22Rv1 (cell line): ENCODE results near the gene INSYN2B.

Experiments used
- ZFX ChIP-seq: fragments of 450-650 bp; IDR thresholded peaks from 2 replicates; pipeline ENCODE4 v1.6.1; 2017; ENCODE audit warnings: antibody characterized with exemption, borderline replicate concordance
- TF ChIP-seq, protein P1 (sequence below): fragments of 450-650 bp; IDR thresholded peaks from 2 replicates; pipeline ENCODE4 v1.5.1; 2017; ENCODE audit warnings: mild to moderate bottlenecking

- TF ChIP-seq, protein P1, sequence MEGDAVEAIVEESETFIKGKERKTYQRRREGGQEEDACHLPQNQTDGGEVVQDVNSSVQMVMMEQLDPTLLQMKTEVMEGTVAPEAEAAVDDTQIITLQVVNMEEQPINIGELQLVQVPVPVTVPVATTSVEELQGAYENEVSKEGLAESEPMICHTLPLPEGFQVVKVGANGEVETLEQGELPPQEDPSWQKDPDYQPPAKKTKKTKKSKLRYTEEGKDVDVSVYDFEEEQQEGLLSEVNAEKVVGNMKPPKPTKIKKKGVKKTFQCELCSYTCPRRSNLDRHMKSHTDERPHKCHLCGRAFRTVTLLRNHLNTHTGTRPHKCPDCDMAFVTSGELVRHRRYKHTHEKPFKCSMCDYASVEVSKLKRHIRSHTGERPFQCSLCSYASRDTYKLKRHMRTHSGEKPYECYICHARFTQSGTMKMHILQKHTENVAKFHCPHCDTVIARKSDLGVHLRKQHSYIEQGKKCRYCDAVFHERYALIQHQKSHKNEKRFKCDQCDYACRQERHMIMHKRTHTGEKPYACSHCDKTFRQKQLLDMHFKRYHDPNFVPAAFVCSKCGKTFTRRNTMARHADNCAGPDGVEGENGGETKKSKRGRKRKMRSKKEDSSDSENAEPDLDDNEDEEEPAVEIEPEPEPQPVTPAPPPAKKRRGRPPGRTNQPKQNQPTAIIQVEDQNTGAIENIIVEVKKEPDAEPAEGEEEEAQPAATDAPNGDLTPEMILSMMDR = no peak
- TF ChIP-seq ZFX = no peak
Measured at GRCh38 chr5:169889572-169889971, 90.7 kb downstream of the INSYN2B start.
